A673 (cell line): ENCODE data around the gene CARTPT. TPM values are rescaled to one million over a fixed set of nuclear protein-coding genes. Genes with fewer than 3 reads are reported as not detected.

Source experiments
- Bru-seq: library from RNA; stranded (reverse); fragments of 400-500 nt; gene quantifications from one replicate; lab custom pipeline; 2021; lab: Mats Ljungman, UMichigan
- BruChase-seq, 2 experiments: library from RNA; stranded (reverse); fragments of 400-500 nt; gene quantifications; one replicate each; lab custom pipeline; 2021; lab: Mats Ljungman, UMichigan
- BruUV-seq: library from RNA; stranded (reverse); fragments of 400-500 nt; replicated peaks from 2 replicates; lab custom pipeline; 2021; lab: Mats Ljungman, UMichigan
- CTCF ChIA-PET: fragments of 300-600 bp; sonication (Branson Sonifier 250); formaldehyde crosslinking; loops from one replicate; lab custom pipeline; 2022; ENCODE audit warnings: antibody characterized with exemption; lab: Charles Lee
- POLR2A ChIA-PET: fragments of 300-600 bp; sonication (Branson Sonifier 250); formaldehyde crosslinking; loops from one replicate; lab custom pipeline; 2022; ENCODE audit warnings: antibody characterized with exemption; ENCODE audit not compliant: low non-redundant PET; lab: Charles Lee
- DNase-seq: peaks from one replicate; pipeline ENCODE4 v3.0.0-alpha.2; 2015; ENCODE audit warnings: low spot score
- H3K27ac ChIP-seq: fragments of 200-600 bp; sonication (generic); 2 replicates; pipeline ENCODE4 v1.5.1; 2016; ENCODE audit warnings: mixed run types, low read depth, mild to moderate bottlenecking, mixed read lengths, antibody characterized with exemption, low read length; ENCODE audit not compliant: poor library complexity, severe bottlenecking
- H3K27me3 ChIP-seq: fragments of 200-600 bp; sonication (generic); replicated peaks from 2 replicates; pipeline ENCODE4 v1.6.1; 2017; ENCODE audit warnings: mixed run types, low read depth, mild to moderate bottlenecking, mixed read lengths, antibody characterized with exemption, low read length; ENCODE audit not compliant: insufficient read depth, poor library complexity
- H3K36me3 ChIP-seq: fragments of 200-600 bp; sonication (generic); 2 replicates; pipeline ENCODE4 v1.6.1; 2016; ENCODE audit warnings: mixed run types, mild to moderate bottlenecking, mixed read lengths, antibody characterized with exemption, low read length; ENCODE audit not compliant: insufficient read depth, poor library complexity, severe bottlenecking
- H3K4me1 ChIP-seq: fragments of 200-600 bp; sonication (generic); 2 replicates; pipeline ENCODE4 v1.6.1; 2017; ENCODE audit warnings: mixed run types, mild to moderate bottlenecking, mixed read lengths, antibody characterized with exemption, low read length; ENCODE audit not compliant: insufficient read depth, poor library complexity, severe bottlenecking
- H3K4me3 ChIP-seq: fragments of 200-600 bp; sonication (generic); 2 replicates; pipeline ENCODE4 v1.5.1; 2016; ENCODE audit warnings: low read depth, mixed run types, mild to moderate bottlenecking, mixed read lengths, low read length; ENCODE audit not compliant: poor library complexity, severe bottlenecking
- H3K9me3 ChIP-seq: fragments of 200-600 bp; sonication (generic); 2 replicates; pipeline ENCODE4 v1.6.1; 2016; ENCODE audit warnings: mixed run types, low read depth, mild to moderate bottlenecking, mixed read lengths, antibody characterized with exemption, low read length; ENCODE audit not compliant: poor library complexity, severe bottlenecking
- EZH2 ChIP-seq: fragments of 200-600 bp; sonication (generic); IDR thresholded peaks from 2 replicates; pipeline ENCODE4 v1.6.1; 2017; ENCODE audit warnings: borderline replicate concordance, low read depth, mild to moderate bottlenecking, mixed read lengths, antibody characterized with exemption, low read length; ENCODE audit not compliant: poor library complexity, severe bottlenecking
- intact Hi-C: fragments of 100-400 bp; cut with micrococcal nuclease; formaldehyde crosslinking; loops from one replicate; pipeline ENCODE4 v1.10.0; 2022; ENCODE audit not compliant: unreplicated experiment
- long read RNA-seq: library from polyadenylated mRNA; stranded (forward); transcript quantifications from one replicate; pipeline ENCODE4 v2.0.0, GENCODE V29; 2022
- total RNA-seq: library from RNA; stranded (reverse); gene quantifications from 2 replicates; pipeline ENCODE4 v1.2.3, GENCODE V29; 2021
- TF ChIP-seq, protein P1 (sequence below): fragments of 300-800, 200-600 bp; sonication (generic); conservative IDR thresholded peaks from 2 replicates; pipeline ENCODE4 v1.5.1; 2017; ENCODE audit warnings: low read depth, mild to moderate bottlenecking, antibody characterized with exemption, low read length, moderate library complexity, mixed read lengths

CARTPT gene
- not detected in 2 replicates for total RNA-seq
- not detected for Bru-seq, nascent RNA
- not detected for BruChase-seq, experiment 1, labeled RNA remaining after a 2-hour chase
- not detected for BruChase-seq, experiment 2, labeled RNA remaining after a 6-hour chase
- long read RNA-seq: 0 reads

DNA sequence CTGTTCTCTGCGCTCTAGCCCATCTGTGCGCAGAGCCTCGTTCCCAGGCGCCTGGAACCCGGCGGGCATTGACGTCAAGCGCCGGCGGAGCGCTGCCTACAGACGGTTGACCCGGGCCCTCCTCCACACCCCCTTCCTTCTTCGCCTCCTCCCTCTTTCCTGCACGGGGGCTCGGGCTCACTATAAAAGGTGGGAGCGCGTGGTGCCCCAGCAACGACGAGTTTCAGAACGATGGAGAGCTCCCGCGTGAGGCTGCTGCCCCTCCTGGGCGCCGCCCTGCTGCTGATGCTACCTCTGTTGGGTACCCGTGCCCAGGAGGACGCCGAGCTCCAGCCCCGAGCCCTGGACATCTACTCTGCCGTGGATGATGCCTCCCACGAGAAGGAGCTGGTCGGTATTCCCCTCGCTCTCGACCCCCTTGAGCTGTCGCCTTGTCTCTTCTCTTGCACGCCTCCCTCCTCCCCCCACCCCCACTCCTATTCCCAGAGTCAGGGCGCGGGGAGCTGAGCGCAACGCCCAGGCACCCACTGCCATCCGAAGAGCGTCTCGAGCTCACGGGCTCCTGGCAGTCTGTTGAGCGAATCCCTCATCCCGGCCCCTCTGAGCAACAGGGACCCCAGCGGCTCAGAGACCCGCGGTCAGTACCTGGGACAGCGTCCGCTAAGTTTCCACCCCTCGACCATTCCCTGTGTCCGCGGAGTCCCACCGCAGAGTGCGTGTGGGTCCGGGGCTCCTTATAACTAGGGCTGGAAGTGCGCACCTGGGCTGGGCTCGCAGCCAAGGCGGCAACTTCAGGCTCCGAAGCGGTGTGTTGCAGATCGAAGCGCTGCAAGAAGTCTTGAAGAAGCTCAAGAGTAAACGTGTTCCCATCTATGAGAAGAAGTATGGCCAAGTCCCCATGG is at the start of gene CARTPT:
Gene CARTPT, plus strand, starts transcription at position 213 of the 902 bp plus-strand sequence. Its CDS starts 19 bp downstream, at position 232.
- no peaks in the 10 kb centered on the region for H3K9me3 ChIP-seq
- peaks cover 95% of the 10 kb centered on the region for H3K27me3 ChIP-seq
- ChIA-PET CTCF (no interaction called here), POLR2A (no interaction called here)
- H3K27ac ChIP-seq: no peak within 1 kb of the TSS
- no peaks in the 10 kb centered on the region for H3K4me1 ChIP-seq
- intact Hi-C loops: no loop called here
- BruUV-seq: no TSS peak
- DNase-seq: peak; percentile 38
- TF ChIP-seq, protein P1, sequence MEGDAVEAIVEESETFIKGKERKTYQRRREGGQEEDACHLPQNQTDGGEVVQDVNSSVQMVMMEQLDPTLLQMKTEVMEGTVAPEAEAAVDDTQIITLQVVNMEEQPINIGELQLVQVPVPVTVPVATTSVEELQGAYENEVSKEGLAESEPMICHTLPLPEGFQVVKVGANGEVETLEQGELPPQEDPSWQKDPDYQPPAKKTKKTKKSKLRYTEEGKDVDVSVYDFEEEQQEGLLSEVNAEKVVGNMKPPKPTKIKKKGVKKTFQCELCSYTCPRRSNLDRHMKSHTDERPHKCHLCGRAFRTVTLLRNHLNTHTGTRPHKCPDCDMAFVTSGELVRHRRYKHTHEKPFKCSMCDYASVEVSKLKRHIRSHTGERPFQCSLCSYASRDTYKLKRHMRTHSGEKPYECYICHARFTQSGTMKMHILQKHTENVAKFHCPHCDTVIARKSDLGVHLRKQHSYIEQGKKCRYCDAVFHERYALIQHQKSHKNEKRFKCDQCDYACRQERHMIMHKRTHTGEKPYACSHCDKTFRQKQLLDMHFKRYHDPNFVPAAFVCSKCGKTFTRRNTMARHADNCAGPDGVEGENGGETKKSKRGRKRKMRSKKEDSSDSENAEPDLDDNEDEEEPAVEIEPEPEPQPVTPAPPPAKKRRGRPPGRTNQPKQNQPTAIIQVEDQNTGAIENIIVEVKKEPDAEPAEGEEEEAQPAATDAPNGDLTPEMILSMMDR: no peak
- no peak for TF ChIP-seq EZH2
- no peak within 1 kb of the TSS for H3K4me3 ChIP-seq
- no peaks in the 10 kb centered on the region for H3K36me3 ChIP-seq

DNA sequence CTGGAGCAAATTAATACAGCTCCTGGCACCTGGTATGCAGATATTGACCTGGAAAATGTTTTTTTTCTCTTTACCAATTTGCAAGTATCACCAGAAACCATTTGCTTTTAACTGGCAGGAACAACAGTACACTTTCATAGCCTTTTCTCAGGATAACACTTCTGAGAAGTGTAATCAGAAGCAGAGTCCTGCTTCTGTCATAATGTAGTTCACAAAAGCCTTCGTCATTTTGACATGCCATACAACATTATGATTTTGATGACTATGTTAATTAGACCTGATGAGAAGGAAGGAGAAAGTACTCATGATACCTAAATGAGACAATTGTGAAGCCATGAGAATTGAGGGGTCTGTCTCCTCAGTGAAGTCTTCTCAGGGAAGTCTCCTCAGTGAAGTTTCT is 41.1 kb upstream of the CARTPT start:
- H3K27ac ChIP-seq: no peak overlapping the region
- H3K9me3 ChIP-seq: no peaks in the 10 kb centered on the region
- H3K4me3 ChIP-seq: no peak overlapping the region
- no peaks in the 10 kb centered on the region for H3K36me3 ChIP-seq
- CTCF ChIA-PET: no interaction called here
- POLR2A ChIA-PET: no interaction called here
- TF ChIP-seq, protein P1: no peak
- TF ChIP-seq EZH2: no peak
- no peak for DNase-seq
- H3K4me1 ChIP-seq: no peaks in the 10 kb centered on the region
- intact Hi-C loops: no loop called here
- H3K27me3 ChIP-seq: peaks cover 7% of the 10 kb centered on the region
- BruUV-seq: no TSS peak

DNA sequence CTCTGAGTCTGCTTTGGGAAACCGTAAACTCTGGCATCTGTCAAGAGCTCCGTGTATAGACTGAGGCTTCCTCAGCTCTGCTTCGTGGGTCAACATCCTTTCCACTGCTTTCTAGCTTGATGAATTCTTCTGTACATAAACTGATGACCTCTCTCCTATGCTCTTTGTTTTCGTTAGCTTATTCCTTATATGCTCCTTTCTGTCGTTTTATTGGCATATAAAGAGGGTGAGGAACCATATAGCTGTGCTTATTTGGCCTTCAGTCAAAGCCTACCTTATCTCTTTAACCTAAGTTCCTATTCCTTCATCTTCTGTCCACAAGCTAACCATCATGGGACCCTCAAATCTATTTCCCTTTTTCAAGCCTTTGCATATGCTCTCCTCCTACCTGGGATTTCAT is 39.4 kb upstream of the CARTPT start:
- H3K4me1 ChIP-seq: no peaks in the 10 kb centered on the region
- intact Hi-C loops: no loop called here
- H3K4me3 ChIP-seq: no peak overlapping the region
- DNase-seq: no peak
- ChIA-PET POLR2A (no interaction called here), CTCF (no interaction called here)
- TF ChIP-seq, protein P1: no peak
- no peak for TF ChIP-seq EZH2
- no peak overlapping the region for H3K27ac ChIP-seq
- H3K27me3 ChIP-seq: no peaks in the 10 kb centered on the region
- no peaks in the 10 kb centered on the region for H3K9me3 ChIP-seq
- BruUV-seq: no TSS peak
- H3K36me3 ChIP-seq: no peaks in the 10 kb centered on the region
